Suppressor macrophage treated with lipopolysaccharide for 4 hours (primary cell): ENCODE data around the gene GPR148.
A peak's percentile ranks its signal among the peaks of the same experiment; 100 is the strongest.
"Not testable (repeated sequence)": the region's sequence is repeated elsewhere in the genome, so short reads cannot be mapped to it uniquely, and the experiment has no call there.

Experiments
- DNase-seq: peaks from one replicate; pipeline ENCODE4 v3.0.0-alpha.2; 2020

Gene GPR148, protein sequence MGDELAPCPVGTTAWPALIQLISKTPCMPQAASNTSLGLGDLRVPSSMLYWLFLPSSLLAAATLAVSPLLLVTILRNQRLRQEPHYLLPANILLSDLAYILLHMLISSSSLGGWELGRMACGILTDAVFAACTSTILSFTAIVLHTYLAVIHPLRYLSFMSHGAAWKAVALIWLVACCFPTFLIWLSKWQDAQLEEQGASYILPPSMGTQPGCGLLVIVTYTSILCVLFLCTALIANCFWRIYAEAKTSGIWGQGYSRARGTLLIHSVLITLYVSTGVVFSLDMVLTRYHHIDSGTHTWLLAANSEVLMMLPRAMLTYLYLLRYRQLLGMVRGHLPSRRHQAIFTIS

DNA sequence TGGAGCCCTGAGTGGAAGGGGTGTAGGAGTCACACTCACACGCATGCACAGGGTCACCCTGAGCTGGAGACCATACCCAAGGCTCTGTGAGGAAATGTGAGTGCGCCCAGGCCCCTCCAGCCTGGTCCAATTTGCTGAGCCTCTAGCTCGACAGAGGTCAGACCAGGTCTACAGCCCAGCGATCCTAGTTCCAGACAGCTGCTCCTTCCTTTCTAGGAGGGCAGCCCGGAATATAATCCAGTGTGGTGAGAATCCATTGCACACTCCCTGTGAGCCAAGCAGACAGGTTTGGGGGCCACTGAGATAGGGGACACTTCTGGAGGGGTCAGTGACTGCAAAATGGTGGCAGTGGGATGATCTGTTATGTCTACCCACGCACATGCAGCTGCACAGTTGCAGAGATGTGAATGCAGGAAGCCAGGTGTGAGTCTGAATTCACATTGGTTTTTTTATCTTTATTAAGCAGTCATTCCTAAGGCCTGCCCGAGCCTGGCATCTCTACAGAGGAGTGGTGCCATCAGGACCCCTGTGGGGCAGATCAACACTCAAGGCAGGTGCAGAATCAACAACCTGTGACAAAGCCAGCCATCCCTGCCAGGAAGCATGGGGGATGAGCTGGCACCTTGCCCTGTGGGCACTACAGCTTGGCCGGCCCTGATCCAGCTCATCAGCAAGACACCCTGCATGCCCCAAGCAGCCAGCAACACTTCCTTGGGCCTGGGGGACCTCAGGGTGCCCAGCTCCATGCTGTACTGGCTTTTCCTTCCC lies at the start of gene GPR148:
GPR148 (plus strand) TSS at position 522 of the 768 bp plus-strand sequence; CDS start at position 604, 82 bp downstream.
- DNase-seq: no peak

DNA sequence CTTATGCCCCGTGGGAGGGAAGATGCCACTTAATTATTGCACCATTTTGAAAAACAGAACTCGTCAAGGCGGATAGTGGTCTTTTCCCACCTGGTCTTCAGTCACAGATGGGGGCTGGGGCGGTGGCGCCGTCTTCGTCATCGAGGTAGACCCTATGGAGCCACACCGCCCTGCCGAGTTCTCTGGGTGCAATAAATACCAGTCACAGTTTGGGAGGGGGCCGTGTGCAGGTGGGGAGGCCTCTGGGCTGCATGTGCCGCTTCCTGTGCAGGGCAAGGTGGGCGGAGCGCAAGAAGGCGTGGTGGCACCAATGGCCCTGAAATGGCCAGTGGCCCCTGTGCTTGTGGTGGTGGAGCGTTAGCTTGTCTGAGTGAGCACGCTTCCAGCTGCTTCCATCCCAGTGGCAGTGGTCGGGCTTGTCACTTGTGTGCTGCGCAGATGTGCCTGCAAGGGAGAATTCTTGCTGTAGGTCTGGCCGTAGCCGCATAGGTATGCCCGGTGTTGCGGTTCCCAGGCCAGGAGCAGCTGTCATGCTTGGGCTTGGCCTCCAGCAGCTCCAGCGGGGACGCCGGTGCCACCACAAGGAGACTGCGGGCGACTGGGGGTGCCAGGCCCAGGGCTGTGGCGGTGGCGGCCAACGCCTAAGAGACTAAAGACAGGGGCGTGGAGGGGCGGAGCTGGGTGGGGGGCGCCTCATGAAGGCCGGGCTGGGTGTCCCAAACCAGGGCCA lies 36.7 kb upstream of the GPR148 start:
- DNase-seq: not testable (repeated sequence)

DNA sequence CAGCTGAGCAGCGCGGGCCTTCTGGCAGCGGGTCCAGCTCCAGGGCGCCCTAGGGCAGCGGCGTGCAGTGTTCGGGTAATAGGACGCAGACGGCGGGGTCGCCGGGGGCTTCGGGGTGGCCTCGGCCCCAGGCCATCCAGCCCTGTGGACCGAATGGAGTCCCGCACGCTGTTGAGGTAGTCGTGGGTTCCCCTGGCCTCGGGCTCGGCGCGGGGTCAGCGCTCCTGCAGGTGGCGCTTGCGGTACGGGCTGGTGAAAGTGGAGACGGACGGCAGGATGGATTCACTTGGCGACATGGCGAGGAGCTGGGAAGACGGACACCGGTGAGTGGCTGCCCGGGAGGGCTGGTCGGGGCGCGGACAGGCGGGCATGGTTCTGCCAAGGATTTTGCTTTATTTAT lies 35.4 kb upstream of the GPR148 start:
- peak; percentile 8 for DNase-seq

DNA sequence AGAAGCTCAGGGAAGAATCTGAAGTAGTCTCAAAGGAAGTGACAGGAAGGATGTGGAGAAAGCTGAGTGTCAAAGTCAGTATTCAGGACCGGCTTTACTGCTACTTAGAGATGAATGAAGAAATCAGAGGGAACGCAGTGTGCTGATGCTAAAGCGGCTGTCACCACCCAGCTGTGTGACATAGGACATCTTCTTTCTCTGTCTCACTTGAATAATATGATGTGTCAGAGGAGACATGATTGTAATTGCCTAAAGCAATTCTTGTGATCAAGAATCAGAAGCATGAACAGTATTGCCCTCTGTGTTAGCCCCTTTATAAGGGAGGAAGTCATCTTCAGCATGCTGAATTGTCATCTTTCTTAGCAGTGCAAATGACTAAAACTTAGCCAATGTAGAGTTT lies 25.6 kb upstream of the GPR148 start:
- not testable (repeated sequence) for DNase-seq

DNA sequence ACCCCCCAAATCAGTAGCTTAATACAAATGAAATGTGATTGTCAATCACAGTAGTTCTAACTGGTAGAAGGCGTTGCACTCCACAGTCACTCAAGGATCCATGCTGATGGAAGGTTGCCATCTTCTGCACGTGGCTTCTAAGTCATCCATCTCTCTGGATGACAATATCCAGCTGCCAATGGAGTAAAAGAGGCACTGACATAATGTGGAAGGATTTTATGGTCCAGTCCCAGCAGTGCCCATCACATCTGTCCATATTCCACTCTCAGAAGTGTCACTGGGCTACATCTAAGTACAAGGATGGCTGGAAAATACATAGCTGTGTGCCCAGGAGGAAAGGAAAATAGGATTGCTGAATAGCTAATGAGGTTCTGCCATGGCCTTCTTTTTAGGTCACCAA lies 14.1 kb upstream of the GPR148 start:
- DNase-seq: not testable (repeated sequence)

DNA sequence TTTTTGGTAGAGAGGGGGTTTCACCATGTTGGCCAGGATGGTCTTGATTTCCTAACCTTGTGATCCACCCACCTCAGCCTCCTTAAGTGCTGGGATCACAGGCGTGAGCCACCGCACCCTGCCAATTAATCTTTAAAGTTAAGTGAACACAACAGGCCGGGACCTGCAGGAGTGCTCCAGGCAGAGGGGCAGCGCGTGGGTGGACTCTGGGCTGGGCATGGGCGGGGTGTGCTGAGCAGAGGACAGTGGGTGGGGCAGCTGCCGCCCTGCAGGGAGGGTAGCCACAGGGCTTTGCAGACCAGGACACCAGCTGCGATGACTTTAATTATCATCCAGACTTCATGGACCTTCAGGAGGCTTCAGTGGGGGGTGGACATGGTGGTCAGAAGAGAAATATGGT lies 8.8 kb upstream of the GPR148 start:
- DNase-seq: no peak

DNA sequence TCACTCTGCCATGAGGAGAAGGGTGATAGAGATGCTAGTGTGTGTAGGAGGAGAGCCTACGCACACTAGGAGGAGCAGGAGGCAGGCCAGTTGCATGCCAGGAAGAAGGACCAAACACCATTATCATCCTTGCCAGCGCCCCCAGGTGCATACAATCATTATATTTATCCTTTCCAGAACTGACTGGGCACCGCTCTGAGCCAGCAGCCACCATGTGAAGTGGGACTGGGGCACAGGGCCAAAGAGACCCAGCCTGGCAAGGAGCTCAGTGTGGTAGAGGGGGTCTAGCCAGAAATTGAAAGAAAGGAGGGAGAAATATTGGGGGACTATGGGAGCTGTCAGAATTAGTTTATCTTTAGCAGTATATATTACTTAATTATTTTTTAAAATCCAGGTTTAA lies 8.3 kb upstream of the GPR148 start:
- no peak for DNase-seq

DNA sequence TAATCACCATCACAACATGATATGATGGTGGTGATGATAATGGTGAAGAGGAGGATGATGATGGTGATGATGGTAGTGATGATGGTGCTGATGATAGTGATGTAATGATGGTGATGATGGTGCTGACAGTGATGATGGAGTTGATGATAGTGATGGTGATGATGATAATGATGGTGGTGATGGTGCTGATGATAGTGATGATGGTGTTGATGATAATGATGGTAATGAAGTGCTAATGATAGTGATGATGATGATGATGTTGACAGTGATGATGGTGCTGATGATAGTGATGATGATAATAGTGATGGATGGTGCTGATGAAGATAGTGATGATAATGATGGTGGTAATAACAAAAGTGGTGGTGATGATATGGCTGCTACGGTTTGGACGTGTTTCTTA lies 4.4 kb upstream of the GPR148 start:
- no peak for DNase-seq

DNA sequence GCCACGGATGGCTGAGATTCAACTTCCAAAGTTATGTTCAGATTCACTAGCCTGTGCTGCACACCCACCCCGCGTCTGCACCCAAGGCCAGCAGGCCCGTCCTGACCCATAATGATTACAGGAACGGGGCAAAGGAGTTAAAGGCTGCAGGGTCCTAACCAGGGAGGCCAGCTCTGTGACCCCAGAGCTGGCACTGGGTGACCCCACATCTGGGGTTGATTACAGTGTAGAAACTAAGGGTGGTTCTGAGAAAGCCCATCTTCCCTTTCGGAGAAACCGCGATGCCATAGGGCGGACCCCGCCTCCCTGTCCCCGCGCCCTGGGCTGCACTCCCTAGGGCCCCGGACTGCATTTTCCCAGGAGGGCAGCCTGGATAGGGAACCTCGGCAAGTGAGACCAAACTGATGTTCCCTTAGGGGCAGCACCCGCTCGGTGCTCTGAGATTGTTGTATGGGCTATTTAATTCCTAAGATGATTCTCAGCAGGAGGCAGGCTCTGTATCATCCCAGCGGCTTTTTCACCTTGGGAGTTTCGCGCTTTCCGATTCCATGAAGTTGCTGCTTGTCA lies 2.2 kb upstream of the GPR148 start:
- peak; percentile 9 for DNase-seq

DNA sequence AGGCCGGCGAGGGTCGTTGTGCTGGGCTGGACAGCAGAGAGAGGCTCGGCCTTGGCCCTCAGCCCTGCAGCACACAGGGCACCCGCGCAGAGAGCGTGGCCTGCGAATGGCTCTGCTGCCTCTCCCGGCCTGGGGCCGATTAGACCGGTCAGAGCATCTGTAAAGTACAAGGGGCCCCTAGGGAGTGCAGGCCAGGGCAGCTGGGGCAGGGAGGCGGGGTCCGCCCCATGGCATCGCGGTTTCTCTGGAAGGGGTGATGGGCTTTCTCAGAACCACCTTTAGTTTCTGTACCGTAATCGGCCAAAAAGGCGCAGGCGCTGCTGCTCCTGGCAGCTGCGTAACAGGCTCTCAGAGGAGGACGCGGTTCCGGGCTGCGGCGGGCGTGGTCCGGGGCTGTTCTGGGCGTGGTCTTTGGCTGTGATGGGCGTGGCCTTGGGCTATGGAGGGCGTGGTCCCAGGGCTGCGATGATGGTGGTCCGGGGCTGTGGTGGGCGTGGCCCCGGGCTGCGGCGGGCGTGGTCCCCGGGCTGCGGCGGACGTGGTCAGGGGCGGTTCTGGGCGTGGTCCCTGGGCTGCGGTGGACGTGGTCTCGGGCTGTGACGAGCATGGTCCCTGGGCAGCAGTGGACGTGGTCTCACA lies 1.5 kb upstream of the GPR148 start:
- peak; percentile 75 for DNase-seq

DNA sequence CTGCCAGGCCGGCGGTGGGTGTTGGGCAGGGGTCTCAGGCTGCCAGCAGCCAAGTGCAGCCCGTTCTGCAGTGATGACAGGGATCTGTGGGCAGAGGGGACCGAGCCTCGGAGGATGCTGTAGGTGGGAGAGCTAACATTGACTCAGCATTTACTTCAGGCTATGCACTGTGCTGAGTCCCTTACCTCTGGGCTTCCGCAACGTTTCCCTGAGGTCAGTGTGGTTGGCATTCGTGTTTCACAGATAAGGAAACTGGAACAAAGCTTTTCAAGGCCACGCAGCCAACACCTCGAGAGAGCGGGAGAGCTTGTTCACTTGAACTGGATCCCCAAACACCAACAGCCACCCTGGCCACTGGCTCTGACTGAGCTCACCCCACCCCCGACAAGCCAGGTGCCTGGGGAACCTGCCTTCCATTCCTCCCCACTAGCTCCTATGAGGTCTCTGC lies 839 bp upstream of the GPR148 start:
- DNase-seq: peak; percentile 13

DNA sequence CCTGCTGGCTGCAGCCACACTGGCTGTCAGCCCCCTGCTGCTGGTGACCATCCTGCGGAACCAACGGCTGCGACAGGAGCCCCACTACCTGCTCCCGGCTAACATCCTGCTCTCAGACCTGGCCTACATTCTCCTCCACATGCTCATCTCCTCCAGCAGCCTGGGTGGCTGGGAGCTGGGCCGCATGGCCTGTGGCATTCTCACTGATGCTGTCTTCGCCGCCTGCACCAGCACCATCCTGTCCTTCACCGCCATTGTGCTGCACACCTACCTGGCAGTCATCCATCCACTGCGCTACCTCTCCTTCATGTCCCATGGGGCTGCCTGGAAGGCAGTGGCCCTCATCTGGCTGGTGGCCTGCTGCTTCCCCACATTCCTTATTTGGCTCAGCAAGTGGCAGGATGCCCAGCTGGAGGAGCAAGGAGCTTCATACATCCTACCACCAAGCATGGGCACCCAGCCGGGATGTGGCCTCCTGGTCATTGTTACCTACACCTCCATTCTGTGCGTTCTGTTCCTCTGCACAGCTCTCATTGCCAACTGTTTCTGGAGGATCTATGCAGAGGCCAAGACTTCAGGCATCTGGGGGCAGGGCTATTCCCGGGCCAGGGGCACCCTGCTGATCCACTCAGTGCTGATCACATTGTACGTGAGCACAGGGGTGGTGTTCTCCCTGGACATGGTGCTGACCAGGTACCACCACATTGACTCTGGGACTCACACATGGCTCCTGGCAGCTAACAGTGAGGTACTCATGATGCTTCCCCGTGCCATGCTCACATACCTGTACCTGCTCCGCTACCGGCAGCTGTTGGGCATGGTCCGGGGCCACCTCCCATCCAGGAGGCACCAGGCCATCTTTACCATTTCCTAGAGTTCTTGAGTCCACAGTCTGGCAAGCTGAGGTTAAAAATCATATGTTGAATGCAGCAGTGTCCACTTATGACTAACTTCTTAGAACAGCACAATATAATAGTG lies 741 bp downstream of the GPR148 start:
- no peak for DNase-seq

DNA sequence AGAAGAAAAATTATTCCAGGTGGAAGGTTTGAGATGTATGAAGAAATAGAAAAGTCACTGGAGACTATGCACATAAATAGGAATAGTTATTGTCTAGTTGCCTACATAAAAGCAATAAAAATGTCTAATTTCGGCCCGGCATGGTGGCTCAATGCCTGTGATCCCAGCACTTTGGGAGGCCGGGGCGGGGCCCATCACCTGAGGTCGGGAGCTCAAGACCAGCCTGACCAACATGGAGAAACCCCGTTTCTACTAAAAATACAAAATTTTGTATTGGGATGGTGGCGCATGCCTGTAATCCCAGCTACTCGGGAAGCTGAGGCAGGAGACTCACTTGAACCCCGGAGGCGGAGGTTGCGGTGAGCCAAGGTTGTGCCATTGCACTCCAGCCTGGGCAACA lies 3.4 kb downstream of the GPR148 start:
- DNase-seq: not testable (repeated sequence)

DNA sequence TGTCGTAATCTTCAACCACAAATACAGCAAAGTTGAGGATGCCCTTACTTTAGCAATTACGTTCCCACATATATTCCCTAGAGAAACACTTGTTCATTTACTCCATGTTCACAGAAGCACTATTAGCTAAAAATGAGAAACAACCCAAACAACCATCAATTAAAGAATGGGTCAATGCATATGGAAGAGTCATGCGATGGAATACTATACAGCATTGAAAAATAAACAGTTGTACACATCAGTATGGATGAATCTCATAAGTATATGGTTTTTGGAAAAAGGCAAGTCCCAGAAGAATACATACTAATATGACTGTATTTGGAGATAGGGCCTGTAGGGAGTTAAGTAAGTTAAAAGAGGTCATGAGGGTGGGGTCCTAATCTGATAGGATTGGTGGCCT lies 6.3 kb downstream of the GPR148 start:
- no peak for DNase-seq

DNA sequence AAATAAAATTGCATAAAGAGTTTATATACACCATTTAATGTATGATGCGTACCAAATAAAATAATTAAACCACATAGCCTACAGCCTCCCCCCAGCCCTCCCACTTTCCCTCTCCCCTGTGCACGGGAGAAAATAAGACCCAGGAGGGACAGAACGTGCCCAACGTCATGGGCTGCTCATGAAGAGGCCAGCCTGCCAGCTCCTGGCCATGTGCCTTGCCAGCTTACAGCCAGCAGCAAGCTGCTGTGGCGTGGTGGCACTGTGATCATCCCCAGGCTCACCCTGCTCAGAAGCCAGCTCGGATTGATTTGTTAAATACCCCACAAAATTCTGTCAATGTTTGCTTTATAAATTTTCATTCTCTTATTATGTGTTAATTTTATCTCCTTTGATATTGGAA lies 7.6 kb downstream of the GPR148 start:
- DNase-seq: no peak

DNA sequence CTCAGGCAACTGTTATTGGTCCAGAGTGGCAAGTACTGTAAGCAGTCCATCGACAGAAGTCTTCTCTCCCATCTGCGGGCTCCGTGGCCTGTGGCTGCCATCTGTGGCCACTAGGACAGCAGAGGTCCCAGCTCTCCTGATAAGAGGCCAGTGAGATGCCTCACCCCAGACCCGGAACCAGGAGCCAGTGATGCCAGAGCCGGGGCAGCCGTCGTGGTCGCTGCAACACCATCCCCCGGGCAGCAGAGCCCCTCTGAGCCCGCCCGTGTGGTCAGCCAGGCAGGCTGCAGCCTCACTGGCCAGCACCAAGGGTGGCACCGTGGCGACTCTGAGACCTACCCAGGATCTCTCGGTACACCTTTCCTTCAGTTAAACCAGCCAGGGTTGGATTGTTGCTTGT lies 8.7 kb downstream of the GPR148 start:
- DNase-seq: no peak

DNA sequence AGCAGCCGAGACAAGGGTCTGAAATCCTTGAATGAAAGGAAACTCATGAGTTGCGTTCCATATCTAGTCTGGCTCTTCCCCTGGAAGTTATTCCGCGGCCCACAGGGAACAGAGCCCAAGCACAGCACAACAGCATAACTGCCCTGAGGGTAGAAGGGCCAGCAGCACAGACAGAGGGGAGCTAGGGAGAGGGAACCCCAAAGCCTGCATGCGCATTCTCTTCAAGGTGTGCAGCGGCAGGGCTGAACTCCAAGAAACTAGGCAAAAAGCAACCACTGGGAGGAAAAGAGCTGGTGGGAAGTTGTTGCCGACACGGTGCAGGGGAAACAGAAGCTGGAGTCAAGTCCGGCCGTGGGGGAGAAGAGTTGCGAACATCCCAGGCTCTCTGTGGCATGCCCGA lies 11.8 kb downstream of the GPR148 start:
- DNase-seq: no peak

DNA sequence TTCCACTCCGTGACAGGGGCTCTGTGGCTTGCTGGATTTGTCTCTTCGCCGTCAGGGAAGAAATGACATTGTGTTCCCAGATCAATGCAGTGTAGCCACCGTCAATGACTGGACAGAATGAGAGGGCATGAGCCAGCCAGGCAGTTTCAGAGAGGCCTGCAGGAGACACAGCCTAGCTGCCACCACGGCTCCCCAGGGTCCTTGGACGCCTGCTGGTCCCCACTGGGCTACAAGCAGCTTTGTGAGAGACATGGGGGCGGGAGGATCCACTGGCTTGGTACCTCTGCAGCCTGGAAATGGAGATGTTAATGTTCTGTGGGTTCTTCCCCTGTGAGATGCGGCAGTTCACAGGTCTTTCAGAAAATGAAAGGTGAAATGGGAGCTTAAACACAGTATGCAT lies 14.4 kb downstream of the GPR148 start:
- DNase-seq: no peak

DNA sequence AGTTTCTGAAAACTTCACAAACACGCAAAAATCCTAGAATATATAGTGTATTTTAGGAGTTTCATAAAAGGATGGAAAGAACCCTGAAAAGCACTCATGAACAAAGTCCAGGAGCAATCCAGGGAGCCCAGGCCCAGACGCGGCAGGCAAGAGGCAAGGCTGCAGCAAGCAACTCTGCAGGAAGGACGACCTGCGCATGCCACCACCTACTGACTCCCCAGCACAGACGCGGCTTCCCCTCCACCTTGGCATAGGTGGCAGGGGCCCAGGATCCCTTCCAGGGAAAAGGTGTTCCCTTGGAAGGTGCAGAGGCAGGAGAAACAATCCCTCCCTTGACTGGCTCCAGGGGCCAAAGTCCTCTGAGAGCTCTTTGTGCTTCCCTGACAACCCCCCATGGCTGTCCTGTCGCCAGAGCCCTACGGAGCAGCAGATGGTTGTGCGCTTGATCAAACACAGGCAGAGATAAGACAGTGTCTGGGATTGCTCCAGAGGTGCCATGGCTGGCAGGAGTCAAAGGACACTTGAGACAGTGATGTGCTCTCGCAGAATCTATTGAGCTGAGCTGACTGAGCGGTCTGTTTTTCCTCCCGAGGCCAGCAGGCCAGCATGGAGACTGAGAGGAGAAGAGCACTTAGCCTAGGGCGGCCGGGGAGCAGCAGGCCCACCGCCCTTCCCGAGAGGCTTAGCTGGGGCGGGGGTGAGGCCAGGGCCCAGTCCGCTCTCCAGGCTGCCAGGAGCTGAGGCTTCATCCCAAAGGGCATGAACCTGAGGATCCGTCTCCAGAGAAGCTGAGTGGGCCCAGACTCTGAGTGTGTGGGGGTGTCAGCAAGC lies 15.6 kb downstream of the GPR148 start:
- no peak for DNase-seq

DNA sequence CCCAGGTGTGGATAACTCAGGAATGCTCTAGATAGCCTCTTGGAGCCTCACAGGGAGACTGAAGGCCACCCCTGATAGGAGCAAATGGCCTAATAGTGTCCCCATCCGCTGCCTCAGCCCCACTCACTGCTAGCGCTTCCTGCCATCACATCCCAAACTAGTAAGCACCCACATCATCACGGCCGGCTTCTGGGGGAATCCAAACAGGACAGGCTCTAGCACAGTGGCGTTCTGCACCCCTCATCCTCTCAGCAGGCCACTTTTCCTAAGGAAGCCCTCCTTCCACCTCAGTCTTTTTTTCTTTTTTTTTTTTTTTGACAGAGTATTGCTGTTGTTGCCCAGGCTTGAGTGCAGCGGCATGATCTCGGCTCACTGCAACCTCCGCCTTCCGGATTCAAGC lies 20.2 kb downstream of the GPR148 start:
- no peak for DNase-seq

DNA sequence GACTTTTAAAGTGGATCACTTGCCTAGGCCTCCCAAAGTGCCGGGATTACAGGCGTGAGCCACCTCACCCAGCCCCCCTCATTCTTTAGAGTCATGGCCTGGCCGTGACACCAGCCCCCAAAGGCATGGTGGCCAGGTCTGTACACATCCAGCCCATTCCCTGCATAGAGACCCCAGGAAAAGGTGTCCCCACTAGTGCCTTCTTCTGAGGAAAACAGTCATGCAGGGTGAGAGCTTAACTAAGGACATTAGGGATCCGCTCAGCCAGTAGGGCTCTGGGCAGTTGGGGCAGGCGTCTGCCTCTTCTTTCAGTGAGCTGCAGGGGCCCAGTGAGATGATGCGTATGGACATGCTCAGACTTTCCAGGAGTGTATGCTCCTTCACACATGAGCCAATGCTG lies 20.8 kb downstream of the GPR148 start:
- DNase-seq: no peak
